Astrocyte of the cerebellum (primary cell): ENCODE measurements around the gene CLEC2A.

Source experiments
- DNase-seq: peaks from one replicate; pipeline ENCODE4 v3.0.0-alpha.2; 2011; ENCODE audit warnings: low read depth
- H3K4me3 ChIP-seq: 2 replicates; pipeline ENCODE4 v1.5.1; 2011; ENCODE audit warnings: mild to moderate bottlenecking, low read depth, low read length, moderate library complexity
- CTCF ChIP-seq: IDR thresholded peaks from 2 replicates; pipeline ENCODE4 v1.5.1; 2012; ENCODE audit warnings: low read length, low read depth, moderate library complexity, mild to moderate bottlenecking; ENCODE audit errors: missing control alignments
- in situ Hi-C: cut with HindIII; loops from 2 replicates; pipeline ENCODE4 v1.10.0; 2017; ENCODE audit warnings: low sequenced_read_pairs

Gene CLEC2A

GRCh38 chr12:9936591-9936990 is 4.4 kb upstream of the CLEC2A start:
- no peak for DNase-seq
- no peak for TF ChIP-seq CTCF
- H3K4me3 ChIP-seq, result no peak overlapping the region
- in situ Hi-C loops, result no loop called here

GRCh38 chr12:9935026-9935425 is 2.9 kb upstream of the CLEC2A start:
- no peak overlapping the region for H3K4me3 ChIP-seq
- no peak for TF ChIP-seq CTCF
- in situ Hi-C loops, result no loop called here

GRCh38 chr12:9933958-9934357 is 1.8 kb upstream of the CLEC2A start:
- DNase-seq, result no peak
- in situ Hi-C loops, result no loop called here
- no peak for TF ChIP-seq CTCF
- no peak overlapping the region for H3K4me3 ChIP-seq

More at GRCh38 chr12:9935026-9935425, 2.9 kb upstream of the CLEC2A start:
- DNase-seq, result no peak

GRCh38 chr12:9931245-9931644 is 925 bp downstream of the CLEC2A start:
- no peak for TF ChIP-seq CTCF
- in situ Hi-C loops, result no loop called here
- no peak overlapping the region for H3K4me3 ChIP-seq
- no peak for DNase-seq

- no peak overlapping the region for H3K4me3 ChIP-seq
- no peak for DNase-seq
- no peak for TF ChIP-seq CTCF
- in situ Hi-C loops, result no loop called here
Observed at GRCh38 chr12:9928607-9929006, 3.6 kb downstream of the CLEC2A start.

GRCh38 chr12:9926876-9927275 is 5.3 kb downstream of the CLEC2A start:
- TF ChIP-seq CTCF, result no peak
- no peak for DNase-seq
- H3K4me3 ChIP-seq, result no peak overlapping the region
- in situ Hi-C loops, result no loop called here
